Loucy (cell line): ENCODE results near the gene POLA1.
"Not testable (repeated sequence)": the region's sequence is repeated elsewhere in the genome, so short reads cannot be mapped to it uniquely, and the experiment has no call there.

Source experiments
- H2AFZ ChIP-seq: fragments of 200-600 bp; sonication (generic); 2 replicates; pipeline ENCODE4 v1.6.0; 2016; ENCODE audit warnings: antibody characterized with exemption, mild to moderate bottlenecking, low read length, moderate library complexity
- H3F3A ChIP-seq: fragments of 200-600 bp; 2 replicates; pipeline ENCODE4 v1.6.0; 2016; ENCODE audit warnings: antibody characterized with exemption, low read depth, mild to moderate bottlenecking
- H3K27me3 ChIP-seq: fragments of 200-600 bp; sonication (generic); 2 replicates; pipeline ENCODE4 v1.6.1; 2014; ENCODE audit warnings: low read length, mild to moderate bottlenecking; ENCODE audit not compliant: insufficient read depth, poor library complexity, severe bottlenecking
- H3K36me3 ChIP-seq: fragments of 200-600 bp; sonication (generic); 2 replicates; pipeline ENCODE4 v1.6.1; 2016; ENCODE audit warnings: low read length; ENCODE audit not compliant: insufficient read depth
- H3K4me1 ChIP-seq: fragments of 200-600 bp; sonication (generic); 2 replicates; pipeline ENCODE4 v1.5.1; 2014; ENCODE audit warnings: low read length, mild to moderate bottlenecking; ENCODE audit not compliant: insufficient read depth, poor library complexity, severe bottlenecking
- H3K4me2 ChIP-seq: fragments of 200-600 bp; sonication (generic); 2 replicates; pipeline ENCODE4 v1.6.0; 2014; ENCODE audit warnings: antibody characterized with exemption, low read length, low read depth, mild to moderate bottlenecking; ENCODE audit not compliant: poor library complexity, severe bottlenecking
- H3K4me3 ChIP-seq: fragments of 200-600 bp; sonication (generic); 2 replicates; pipeline ENCODE4 v1.5.1; 2014; ENCODE audit warnings: low read length, mild to moderate bottlenecking, mixed read lengths; ENCODE audit not compliant: poor library complexity, severe bottlenecking
- H3K79me2 ChIP-seq: fragments of 200-600 bp; sonication (generic); 2 replicates; pipeline ENCODE4 v1.6.1; 2014; ENCODE audit warnings: low read length; ENCODE audit not compliant: insufficient read depth
- H3K9ac ChIP-seq: fragments of 200-600 bp; sonication (generic); 2 replicates; pipeline ENCODE4 v1.6.0; 2014; ENCODE audit warnings: mild to moderate bottlenecking, low read depth, low read length, moderate library complexity; ENCODE audit not compliant: poor library complexity, severe bottlenecking
- H3K9me2 ChIP-seq: fragments of 200-600 bp; sonication (generic); replicated peaks from 2 replicates; pipeline ENCODE4 v1.6.1; 2016; ENCODE audit warnings: low read depth, low read length, mixed read lengths
- H3K9me3 ChIP-seq: fragments of 200-600 bp; sonication (generic); 2 replicates; pipeline ENCODE4 v1.6.1; 2014; ENCODE audit warnings: mild to moderate bottlenecking, antibody characterized with exemption, low read length, low read depth; ENCODE audit not compliant: insufficient read depth
- H4K20me1 ChIP-seq: fragments of 200-600 bp; sonication (generic); 2 replicates; pipeline ENCODE4 v1.6.0; 2014; ENCODE audit warnings: antibody characterized with exemption, low read length, mild to moderate bottlenecking; ENCODE audit not compliant: insufficient read depth, poor library complexity, severe bottlenecking
- CTCF ChIP-seq: fragments of 200-600 bp; sonication (generic); conservative IDR thresholded peaks from 2 replicates; pipeline ENCODE4 v1.5.1; 2014; ENCODE audit warnings: mild to moderate bottlenecking, antibody characterized with exemption, low read length
- EZH2phosphoT487 ChIP-seq: fragments of 200-600 bp; IDR thresholded peaks from 2 replicates; pipeline ENCODE4 v1.6.1; 2018; ENCODE audit warnings: antibody characterized with exemption, mild to moderate bottlenecking, moderate library complexity, borderline replicate concordance

Gene POLA1

GRCh38 chrX:24862343-24862742, 168.6 kb downstream of the POLA1 start:
- H3K27me3 ChIP-seq: no peaks in the 10 kb centered on the region
- peaks cover 7% of the 10 kb centered on the region for H3K4me1 ChIP-seq
- H3K36me3 ChIP-seq: no peaks in the 10 kb centered on the region
- H4K20me1 ChIP-seq: no peaks in the 10 kb centered on the region
- H3K4me3 ChIP-seq: no peak overlapping the region
- H3K4me2 ChIP-seq: no peak overlapping the region
- no peak for TF ChIP-seq CTCF
- no peak overlapping the region for H3K9ac ChIP-seq
- H3K9me2 ChIP-seq: no peaks in the 10 kb centered on the region
- no peak overlapping the region for H2AFZ ChIP-seq
- no peaks in the 10 kb centered on the region for H3F3A ChIP-seq
- H3K9me3 ChIP-seq: no peaks in the 10 kb centered on the region
- no peaks in the 10 kb centered on the region for H3K79me2 ChIP-seq

- H3K27me3 ChIP-seq, H3K9me3 ChIP-seq, H3K36me3 ChIP-seq, H2AFZ ChIP-seq, H3F3A ChIP-seq, H3K9ac ChIP-seq, H3K4me1 ChIP-seq, H3K9me2 ChIP-seq, H4K20me1 ChIP-seq, H3K79me2 ChIP-seq, H3K4me2 ChIP-seq, H3K4me3 ChIP-seq: not testable (repeated sequence)
Observed at GRCh38 chrX:24863779-24864178, 170.1 kb downstream of the POLA1 start.

GRCh38 chrX:24870143-24870542, 176.4 kb downstream of the POLA1 start:
- Histone ChIP-seq H3K4me3 (no peak overlapping the region), H3F3A (no peaks in the 10 kb centered on the region), H2AFZ (no peak overlapping the region), H3K4me1 (no peaks in the 10 kb centered on the region), H3K9me3 (no peaks in the 10 kb centered on the region), H3K36me3 (no peaks in the 10 kb centered on the region), H3K9me2 (no peaks in the 10 kb centered on the region), H4K20me1 (no peaks in the 10 kb centered on the region), H3K79me2 (no peaks in the 10 kb centered on the region), H3K4me2 (no peak overlapping the region), H3K27me3 (no peaks in the 10 kb centered on the region), H3K9ac (no peak overlapping the region)
- no peak for TF ChIP-seq CTCF
- TF ChIP-seq EZH2phosphoT487: no peak

DNA sequence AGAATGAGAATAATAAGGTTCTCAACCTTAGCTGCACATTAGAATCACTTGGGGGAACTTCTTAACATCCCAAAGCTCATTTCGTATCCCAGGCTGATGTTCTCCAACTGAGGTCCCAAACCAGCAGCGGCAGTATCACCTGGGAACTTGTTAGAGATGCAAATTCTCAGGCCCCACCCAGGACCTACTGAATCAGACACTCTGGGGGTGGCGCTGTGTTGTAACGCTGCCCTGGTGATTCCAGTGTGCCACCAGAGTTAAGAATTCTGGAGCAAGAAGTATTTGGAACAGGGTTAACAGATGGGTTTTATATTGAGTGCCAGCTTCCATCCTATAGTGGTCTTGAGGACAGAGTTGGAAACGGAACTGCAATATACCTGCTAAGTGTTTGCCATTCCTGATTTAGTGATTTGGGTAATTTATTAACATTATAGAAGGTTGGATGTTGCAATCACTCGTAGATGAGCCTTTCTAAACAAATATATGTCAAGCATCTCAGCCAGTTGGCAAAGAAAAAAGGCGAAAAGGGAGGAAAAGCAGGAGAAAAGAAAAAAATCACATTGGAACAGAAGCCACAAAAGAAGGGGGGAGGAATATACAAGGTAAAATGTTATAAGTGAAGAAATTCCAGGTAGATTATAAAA, 181.0 kb downstream of the POLA1 start:
- Histone ChIP-seq H3K4me1 (no peaks in the 10 kb centered on the region), H3K79me2 (no peaks in the 10 kb centered on the region), H3K4me2 (no peak overlapping the region), H2AFZ (no peak overlapping the region), H3K36me3 (no peaks in the 10 kb centered on the region), H3F3A (no peaks in the 10 kb centered on the region), H4K20me1 (no peaks in the 10 kb centered on the region), H3K9ac (no peak overlapping the region), H3K4me3 (no peak overlapping the region), H3K9me3 (no peaks in the 10 kb centered on the region), H3K27me3 (no peaks in the 10 kb centered on the region), H3K9me2 (no peaks in the 10 kb centered on the region)
- TF ChIP-seq CTCF (no peak), EZH2phosphoT487 (no peak)
